Cortex of kidney (tissue), 1 donor: ENCODE data around the gene EXOC6B.

Experiments
- DNase-seq: peaks from one replicate; lab custom pipeline; 2025; lab: John Stamatoyannopoulos, UW

Gene EXOC6B

DNA sequence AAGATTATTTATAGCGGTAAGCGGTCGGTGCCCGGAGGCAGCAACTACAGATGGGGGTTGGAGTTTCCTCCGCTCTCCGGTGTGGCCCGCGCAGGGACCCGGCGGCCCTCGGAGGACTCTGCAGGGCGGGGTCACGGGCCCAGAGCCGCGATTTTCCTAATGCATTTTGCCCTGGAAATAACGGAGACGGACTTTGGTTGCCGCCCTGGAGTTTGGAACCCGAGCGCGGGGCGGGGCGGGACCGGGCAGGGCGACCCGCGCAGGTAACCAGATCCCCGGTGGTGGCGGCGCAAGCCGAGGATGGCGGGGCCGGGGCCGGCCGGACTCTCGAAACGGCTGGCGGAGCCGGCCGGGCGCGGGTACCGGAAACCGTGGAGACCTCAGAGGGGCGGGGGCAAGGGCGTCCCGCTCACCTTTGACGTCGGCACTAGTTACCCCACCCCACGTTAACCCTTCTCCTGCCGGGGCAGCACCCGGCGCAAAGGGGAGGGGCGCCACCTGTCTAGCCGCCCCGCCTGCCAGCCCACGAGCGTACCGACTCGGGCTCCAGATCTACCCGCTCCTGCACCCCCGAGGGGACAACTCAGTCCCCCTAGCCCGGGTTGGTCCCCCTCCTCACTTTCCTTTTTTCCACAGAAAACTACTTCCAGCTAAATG lies 681.1 kb downstream of the EXOC6B start:
- no peak for DNase-seq

- no peak for DNase-seq
Measured at GRCh38 chr2:72144274-72144631, 681.6 kb downstream of the EXOC6B start.

DNA sequence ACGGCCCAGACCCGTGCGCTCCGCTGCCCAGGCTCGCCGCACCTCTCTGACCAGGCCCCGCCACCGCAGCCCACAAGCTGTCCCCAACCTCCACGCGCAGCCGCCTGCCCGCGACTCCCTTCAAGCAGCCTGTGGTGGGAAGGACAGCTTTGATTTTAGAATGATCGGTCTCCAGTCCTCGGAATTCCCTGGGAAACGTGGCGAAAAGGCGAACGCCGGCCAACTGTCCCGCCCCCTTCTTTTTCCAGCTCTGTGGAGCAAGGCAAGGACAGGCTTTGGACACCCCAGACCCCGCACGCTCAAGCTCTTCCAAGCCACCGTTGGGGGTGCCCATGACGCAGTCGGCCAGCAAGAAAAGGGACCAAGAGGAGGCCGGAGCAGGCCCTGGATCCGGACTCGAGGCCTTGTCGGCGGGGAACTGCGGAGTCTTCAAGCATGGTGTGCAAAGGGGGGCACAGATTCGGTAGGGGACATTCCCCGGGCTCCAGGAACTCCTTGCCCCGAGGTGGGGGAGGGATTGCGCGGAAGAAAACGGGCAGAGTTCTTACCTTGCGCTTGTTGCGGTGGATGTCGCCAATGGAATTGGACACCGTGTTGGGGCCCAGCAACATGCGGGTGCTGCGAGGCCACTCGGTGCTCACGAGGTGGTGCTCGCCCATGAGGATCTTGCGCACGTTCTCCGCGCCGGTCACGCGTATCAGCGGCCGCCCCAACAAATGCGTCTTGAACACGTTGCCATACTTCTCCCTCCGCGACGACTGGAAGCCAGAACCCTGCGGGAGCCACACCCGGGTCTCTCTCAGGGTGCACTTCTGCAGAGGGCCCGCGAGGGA lies 682.2 kb downstream of the EXOC6B start:
- DNase-seq = no peak

- DNase-seq = no peak
Measured at GRCh38 chr2:72142570-72143440, 683.0 kb downstream of the EXOC6B start.

GRCh38 chr2:72141881-72142451 lies 683.9 kb downstream of the EXOC6B start:
- DNase-seq = no peak

- no peak for DNase-seq
Measured at GRCh38 chr2:72141032-72141645, 684.7 kb downstream of the EXOC6B start.

- DNase-seq = no peak
Measured at GRCh38 chr2:72140621-72140960, 685.2 kb downstream of the EXOC6B start.

DNA sequence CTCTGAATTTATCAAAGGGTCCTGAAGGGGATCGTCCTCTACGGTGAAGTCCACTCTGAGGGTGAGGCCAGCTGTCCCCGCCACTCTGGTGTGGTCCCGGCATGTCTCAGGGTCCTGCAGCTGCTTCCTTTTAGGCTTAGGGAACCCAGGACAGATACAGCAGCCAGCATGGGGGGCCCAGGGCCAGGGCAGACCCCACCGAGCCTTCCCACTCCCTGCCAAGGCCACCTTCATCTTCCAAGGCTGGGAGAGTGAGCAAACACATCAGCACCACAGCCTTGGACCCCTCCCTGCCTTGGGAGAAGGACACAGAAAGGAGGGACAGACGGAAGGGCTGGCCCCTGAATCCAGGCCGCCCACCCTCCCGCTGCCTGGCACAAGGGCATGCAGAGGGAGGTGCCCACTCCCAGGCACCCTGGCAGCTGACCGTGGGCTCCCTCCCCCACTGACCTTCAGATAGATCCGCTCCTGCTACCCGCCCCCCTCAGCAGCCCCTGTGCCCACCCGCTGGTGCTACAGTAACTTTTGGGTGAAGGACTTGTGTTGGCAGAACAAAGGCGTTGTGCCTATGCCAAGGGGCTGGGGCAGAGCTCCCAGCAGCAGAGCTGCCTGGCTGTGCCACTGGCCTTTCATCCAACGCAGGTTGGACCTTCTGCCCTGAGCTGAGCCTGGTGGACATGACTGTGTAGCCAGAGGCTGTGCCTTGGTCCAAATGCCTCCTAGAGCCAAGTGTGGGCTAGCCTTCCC lies 685.8 kb downstream of the EXOC6B start:
- no peak for DNase-seq

DNA sequence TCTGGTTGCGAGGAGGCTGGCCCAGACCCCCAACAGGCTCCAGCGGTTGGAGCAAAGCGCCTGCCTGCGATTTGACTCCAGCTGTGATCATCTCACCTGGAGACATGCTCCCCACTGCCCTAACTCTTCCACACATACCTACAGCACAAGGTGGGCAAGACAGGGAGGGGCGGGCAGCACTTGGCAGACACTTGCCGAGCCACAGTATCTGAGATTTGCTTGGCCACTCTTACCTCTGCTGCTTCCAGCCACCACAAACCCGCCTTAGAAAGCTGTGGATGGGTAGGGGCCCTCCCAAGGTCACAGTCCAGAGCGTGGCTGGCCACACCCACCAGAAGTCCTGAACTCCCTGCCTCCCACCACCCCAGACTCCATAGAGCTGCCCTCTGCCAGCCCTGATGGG lies 686.4 kb downstream of the EXOC6B start:
- no peak for DNase-seq

DNA sequence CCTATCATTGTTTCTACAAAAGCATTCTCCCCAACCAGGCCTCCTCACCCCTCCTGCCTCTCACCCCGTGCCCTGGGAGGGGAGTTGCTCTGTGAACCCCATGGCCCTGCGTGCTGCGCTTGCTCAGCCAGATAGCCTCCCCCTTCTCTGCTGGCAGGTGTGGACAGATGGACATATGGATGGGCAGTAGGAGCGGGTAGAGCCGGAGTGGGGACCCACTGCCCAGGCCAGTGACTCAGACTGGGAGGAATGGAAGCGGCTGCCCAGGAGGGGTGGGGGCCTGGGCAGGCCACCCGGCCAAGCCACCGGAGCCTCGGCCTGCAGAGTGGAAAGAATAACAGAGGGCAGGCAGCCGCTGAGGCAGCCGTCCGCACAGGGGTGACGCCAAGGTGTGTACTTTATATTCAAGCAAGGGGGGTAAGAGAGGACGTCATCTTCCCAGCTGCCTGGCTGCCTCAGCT lies 686.9 kb downstream of the EXOC6B start:
- no peak for DNase-seq

- DNase-seq = no peak
Measured at GRCh38 chr2:72138011-72138881, 687.6 kb downstream of the EXOC6B start.

GRCh38 chr2:72137498-72138010 lies 688.3 kb downstream of the EXOC6B start:
- no peak for DNase-seq

DNA sequence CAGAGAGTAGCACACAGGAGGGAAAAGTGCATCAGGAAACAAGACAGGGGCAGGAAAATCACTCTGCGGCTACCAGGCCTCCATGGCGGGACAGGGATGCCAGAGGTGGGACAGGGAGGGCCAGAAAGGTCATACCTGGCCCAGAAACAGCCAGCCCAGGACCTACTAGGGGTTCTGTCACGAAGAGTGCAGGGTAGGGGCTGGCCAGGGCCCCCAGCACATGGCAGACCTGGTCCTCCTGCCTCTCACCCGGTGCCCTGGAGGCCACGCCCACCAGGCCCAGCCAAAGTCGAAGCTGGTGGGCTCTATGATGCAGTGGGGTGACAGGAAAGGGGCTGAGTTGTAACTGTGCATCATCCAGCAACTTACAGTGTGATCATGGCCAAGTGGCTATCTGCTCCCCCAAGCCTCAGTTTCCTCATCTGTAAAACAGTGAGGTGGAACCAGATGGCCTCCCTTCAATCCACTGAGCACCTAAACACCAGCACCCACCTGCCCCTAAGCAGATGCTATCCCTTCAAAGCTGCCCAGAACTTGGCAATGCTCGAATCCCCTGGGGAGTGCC lies 688.8 kb downstream of the EXOC6B start:
- no peak for DNase-seq

DNA sequence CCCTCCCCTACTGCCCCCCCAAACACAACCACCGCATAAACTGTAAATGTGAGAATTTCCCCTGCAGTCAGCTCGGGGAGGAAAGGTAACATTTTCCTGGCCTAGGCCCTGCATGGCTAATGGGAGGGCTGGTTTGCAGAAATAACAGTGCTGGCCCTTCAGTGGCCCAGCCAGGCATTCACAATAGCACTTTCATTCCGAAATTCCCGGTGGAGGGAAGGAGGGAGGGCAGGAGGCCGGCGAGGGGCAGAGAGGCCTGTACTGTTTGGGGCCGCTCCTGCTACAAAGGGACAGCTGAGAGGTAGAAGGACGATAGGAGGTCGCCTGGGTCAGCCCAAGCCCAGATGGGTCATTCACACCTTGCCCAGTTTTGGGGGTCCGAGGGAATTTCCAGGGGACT lies 689.5 kb downstream of the EXOC6B start:
- DNase-seq = no peak

- DNase-seq = no peak
Measured at GRCh38 chr2:72135921-72136320, 689.9 kb downstream of the EXOC6B start.

GRCh38 chr2:72134997-72135800 lies 690.6 kb downstream of the EXOC6B start:
- no peak for DNase-seq

DNA sequence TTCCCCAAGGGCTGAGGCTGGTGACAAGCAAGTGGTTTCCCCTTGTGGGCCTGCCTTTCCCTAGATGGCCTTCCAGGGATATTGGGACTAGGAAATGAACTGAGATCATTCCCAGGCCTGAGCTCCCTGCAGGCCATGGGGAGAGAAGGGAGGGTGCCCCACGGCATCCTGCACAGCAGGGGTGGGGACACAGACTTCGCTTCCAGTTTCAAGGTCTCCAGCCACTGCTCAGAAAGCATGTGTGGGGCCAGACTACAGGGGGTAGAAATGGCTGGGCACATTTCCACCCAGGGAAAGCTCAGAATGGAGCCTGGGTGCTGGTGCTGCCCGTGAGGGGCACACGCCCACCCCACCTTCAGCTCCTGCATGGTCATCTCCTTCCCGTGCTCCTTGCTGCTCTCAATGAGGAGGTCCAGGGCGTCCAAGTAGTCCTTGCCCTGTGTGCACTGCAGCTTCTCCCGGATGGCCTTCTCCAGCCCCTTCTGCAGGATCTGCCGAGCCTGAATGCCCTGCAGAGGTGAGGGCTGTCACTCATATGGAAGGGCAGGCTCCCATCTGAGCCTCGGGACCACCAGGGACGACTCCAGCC lies 691.3 kb downstream of the EXOC6B start:
- no peak for DNase-seq

DNA sequence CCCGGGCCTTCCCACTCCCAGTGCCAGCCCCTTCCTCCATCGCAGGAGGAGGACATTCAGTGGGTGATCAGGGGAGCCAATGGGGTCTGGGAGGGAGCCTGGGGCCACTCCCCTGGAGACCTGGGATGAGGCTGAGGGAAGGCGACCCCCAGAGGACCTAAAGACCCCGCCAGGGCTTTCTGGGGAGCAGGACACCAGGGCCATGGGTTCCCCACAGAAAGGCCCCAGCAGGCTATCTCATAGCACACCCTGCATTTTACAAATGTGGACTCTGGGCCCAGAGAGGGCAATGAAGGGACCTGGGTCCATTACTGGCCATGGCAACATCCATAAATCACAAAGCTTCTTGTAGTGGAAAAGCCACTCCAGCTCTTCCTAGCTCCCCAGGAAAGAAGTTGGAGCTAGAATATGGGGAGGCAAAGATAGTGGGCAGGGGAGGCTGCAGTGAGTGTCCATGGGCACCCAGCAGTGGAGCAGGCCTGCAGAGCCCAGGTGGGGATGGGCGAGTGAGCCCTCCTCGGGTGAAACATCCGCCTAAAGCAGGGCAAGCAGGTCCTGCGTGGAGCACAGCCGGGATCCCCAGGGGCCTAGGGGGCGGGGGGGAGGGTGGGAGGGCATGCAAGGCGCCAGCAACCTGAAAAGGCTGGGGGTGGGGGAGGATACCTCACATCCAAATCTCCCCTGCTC lies 692.0 kb downstream of the EXOC6B start:
- no peak for DNase-seq
